Measurements from ENCODE around the gene ROR1.

Gene ROR1

GRCh38 chr1:63987014-63987627 is 213.3 kb downstream of the ROR1 start:
- H3K36me3 ChIP-seq: no peaks in the 10 kb centered on the region
- DNase-seq: no peak
- no peaks in the 10 kb centered on the region; the same call in 1 of the 2 replicates for H3K4me1 ChIP-seq
- no peak for TF ChIP-seq CTCF (IDR thresholded peaks at IDR 0.05; ENCODE audit: low read depth, low read length)
- H3K4me3 ChIP-seq (ENCODE audit: low read depth, low read length): no peak overlapping the region
- no peaks in the 10 kb centered on the region for H3K9me3 ChIP-seq
- H3K27me3 ChIP-seq: no peaks in the 10 kb centered on the region

- no peaks in the 10 kb centered on the region for H3K36me3 ChIP-seq
- DNase-seq: no peak
- no peaks in the 10 kb centered on the region; the same call in 1 of the 2 replicates for H3K4me1 ChIP-seq
- no peaks in the 10 kb centered on the region for H3K27me3 ChIP-seq
- no peak for TF ChIP-seq CTCF (IDR thresholded peaks at IDR 0.05; ENCODE audit: low read depth, low read length)
- H3K9me3 ChIP-seq: no peaks in the 10 kb centered on the region
- H3K4me3 ChIP-seq (ENCODE audit: low read depth, low read length): no peak overlapping the region
Measured at GRCh38 chr1:63987628-63988024, 213.8 kb downstream of the ROR1 start.

GRCh38 chr1:63988941-63989340 is 215.1 kb downstream of the ROR1 start:
- H3K27me3 ChIP-seq: no peaks in the 10 kb centered on the region
- H3K9me3 ChIP-seq: no peaks in the 10 kb centered on the region
- TF ChIP-seq CTCF (IDR thresholded peaks at IDR 0.05; ENCODE audit: low read depth, low read length): no peak
- H3K4me1 ChIP-seq: no peaks in the 10 kb centered on the region; the same call in 1 of the 2 replicates
- no peak overlapping the region for H3K4me3 ChIP-seq (ENCODE audit: low read depth, low read length)
- DNase-seq: no peak
- H3K36me3 ChIP-seq: no peaks in the 10 kb centered on the region

GRCh38 chr1:63991685-63992084 is 217.9 kb downstream of the ROR1 start:
- H3K9me3 ChIP-seq: no peaks in the 10 kb centered on the region
- TF ChIP-seq CTCF (IDR thresholded peaks at IDR 0.05; ENCODE audit: low read depth, low read length): no peak
- no peak for DNase-seq
- H3K36me3 ChIP-seq: no peaks in the 10 kb centered on the region
- H3K27me3 ChIP-seq: no peaks in the 10 kb centered on the region
- no peaks in the 10 kb centered on the region for H3K4me1 ChIP-seq
- H3K4me3 ChIP-seq (ENCODE audit: low read depth, low read length): no peak overlapping the region

- Histone ChIP-seq H3K9me3 (no peaks in the 10 kb centered on the region), H3K4me3 (ENCODE audit: low read depth, low read length) (no peak overlapping the region), H3K27me3 (no peaks in the 10 kb centered on the region), H3K4me1 (no peaks in the 10 kb centered on the region), H3K36me3 (no peaks in the 10 kb centered on the region)
- no peak for DNase-seq
- no peak for TF ChIP-seq CTCF (IDR thresholded peaks at IDR 0.05; ENCODE audit: low read depth, low read length)
Measured at GRCh38 chr1:64000021-64000420, 226.2 kb downstream of the ROR1 start.

GRCh38 chr1:64001038-64001437 is 227.2 kb downstream of the ROR1 start:
- Histone ChIP-seq H3K36me3 (no peaks in the 10 kb centered on the region), H3K27me3 (no peaks in the 10 kb centered on the region), H3K4me1 (no peaks in the 10 kb centered on the region), H3K9me3 (no peaks in the 10 kb centered on the region), H3K4me3 (ENCODE audit: low read depth, low read length) (no peak overlapping the region)
- no peak for TF ChIP-seq CTCF (IDR thresholded peaks at IDR 0.05; ENCODE audit: low read depth, low read length)
- no peak for DNase-seq
